Germinal center (tissue), 1 donor: Measurements from ENCODE around the gene ENPEP.

Source experiments
- DNase-seq: peaks from one replicate; pipeline ENCODE4 v3.0.0; 2012; ENCODE audit warnings: mixed read lengths, low spot score

The ENPEP gene

DNA sequence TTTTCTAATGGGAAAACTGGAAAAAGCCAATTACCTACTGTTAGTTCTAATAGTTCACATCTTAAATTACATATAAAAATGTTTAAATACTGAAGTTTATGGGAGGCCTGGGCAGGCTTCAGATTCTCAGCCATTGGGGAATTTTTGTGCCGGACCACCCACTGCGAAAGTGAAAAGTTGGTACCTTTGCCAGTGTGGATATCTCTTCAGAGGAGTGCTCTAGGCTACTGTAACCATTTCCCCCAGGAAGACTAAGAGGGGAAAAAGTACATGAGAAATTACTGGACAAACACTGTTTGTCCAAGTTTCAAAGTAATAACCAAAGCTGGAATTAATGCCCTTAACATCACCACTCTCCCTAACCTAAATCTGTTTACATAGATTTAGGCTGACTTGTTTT lies 126.1 kb downstream of the ENPEP start:
- DNase-seq: no peak

DNA sequence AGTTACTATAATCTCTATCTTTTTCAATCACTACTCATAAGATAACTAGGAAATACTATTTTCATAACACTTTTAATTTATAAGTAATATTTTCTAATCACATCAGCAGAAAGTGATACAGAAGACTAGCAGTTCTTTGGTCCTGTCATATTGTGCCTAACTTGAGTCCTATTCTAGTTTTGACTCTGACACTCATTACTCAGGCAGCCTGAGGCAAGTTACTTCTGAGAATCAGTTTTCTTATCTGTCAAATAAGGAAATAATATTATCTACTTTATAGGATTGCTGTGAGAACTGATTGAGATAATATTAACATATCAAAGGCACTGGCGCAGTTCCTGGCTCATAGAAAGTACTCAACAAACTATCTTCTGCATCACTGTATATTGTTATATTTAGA lies 129.1 kb downstream of the ENPEP start:
- DNase-seq: no peak

DNA sequence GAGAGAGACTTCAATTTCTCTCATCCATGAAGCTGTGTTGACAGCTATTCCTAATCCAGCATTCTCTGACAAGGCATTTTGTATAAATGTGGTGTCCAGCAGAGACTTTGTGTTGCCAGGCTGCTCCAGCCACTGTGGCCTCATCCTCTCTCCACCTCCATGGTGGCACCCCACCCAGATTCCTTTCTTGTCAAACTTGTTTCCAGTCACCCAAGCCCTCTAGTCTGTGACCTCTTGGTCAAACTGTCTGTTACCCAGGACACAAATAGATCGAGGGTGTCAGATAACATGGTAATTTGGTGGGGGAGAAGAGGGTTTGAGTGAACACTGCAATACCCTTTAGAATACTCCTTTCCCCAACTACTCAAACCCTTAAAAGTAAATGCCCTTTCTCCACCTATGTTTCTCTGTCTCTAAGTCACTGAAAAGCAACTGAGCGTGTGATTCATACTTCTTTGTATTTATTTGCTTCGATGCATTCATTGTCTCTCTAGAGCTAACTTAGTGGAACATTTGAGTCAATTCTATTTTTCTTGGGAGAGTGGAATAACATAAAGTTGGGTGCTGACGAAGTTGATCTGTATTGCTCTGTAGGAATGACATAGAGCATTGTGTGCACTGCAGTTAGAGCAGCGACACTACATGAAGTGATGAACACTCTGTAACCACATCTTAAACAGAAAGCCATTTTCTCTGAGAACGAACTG lies 133.2 kb downstream of the ENPEP start:
- no peak for DNase-seq

DNA sequence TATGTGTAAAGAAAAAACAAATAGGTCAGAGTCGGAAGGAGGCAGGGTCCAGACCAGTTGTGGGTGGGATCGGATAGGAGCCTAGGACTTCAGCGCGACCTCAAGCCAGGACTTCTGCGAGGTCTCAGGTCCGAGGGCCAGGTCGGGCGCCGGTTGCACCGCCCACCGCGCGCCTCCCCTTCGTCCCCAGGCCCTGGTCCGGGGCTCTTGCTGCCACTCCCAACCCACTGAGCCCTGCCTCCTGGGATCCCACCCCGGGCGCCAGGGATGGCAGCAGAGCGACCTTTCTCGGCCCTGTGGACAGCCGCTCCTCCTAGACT lies 134.6 kb downstream of the ENPEP start:
- no peak for DNase-seq

DNA sequence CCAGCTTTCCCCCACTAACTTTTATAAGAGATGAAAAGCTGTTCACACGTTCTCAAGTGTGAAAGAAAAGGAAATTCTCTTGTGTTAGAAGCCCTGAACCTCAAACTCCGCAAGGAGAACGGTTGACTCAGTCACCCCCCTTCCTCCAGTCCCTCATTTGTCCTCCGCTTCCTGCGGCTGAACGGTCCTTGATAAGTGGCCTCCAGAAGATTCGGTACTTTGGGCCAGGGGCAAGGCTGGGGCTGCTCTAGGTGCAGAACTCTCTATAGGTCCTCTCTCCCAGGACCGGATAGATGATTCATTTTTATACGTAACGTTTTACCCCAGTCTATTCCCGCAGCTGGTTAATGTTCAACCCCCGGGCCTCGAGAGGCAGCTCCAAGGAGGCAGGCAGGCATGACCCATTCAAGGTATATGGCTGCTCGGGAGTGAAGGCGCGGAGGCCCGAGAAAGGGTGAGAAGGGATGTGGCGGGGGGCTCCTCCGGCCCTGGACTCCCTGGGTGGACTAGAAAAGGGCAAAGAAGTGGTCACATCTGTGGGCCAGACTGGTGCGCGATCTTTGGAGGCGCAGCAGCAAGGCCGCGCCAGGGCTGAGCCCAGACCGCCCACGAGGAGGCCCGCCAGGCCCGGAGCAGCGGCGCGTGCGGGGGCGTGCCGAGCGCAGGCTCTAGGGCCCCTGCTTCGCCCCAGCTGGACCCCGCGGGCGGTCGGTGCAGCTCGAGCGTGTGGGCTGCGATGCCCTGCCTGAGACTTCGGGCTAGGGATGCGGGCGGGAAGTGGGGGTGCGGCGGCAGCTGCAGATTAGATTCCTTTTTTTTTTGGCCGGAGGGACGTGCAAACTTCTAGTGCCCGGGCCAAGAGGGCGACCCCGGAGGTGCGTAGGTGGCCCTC lies 135.2 kb downstream of the ENPEP start:
- DNase-seq: no peak

DNA sequence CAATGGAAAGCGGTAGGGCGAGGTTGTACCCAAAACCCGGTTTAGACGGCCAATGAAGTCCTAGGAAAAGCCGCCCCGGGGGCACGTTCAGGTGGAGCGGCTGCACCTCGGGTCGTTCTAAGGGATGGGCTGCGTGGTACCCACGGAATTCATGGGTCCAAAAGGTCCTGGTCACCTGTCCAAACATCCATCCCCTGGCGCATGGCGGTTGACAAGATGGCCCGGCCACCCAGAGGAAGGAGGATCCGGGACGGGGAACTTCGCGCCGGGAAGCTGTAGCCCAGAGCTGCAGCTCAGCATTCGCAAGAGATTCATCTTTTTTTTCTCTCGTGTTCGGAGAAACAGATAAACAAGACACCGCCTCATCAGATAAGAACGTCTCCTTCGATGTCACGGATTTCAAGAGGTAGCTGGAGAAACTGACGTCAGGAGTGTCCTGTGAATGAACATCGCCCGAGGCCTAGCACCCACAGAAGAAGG lies 136.1 kb downstream of the ENPEP start:
- DNase-seq: no peak

DNA sequence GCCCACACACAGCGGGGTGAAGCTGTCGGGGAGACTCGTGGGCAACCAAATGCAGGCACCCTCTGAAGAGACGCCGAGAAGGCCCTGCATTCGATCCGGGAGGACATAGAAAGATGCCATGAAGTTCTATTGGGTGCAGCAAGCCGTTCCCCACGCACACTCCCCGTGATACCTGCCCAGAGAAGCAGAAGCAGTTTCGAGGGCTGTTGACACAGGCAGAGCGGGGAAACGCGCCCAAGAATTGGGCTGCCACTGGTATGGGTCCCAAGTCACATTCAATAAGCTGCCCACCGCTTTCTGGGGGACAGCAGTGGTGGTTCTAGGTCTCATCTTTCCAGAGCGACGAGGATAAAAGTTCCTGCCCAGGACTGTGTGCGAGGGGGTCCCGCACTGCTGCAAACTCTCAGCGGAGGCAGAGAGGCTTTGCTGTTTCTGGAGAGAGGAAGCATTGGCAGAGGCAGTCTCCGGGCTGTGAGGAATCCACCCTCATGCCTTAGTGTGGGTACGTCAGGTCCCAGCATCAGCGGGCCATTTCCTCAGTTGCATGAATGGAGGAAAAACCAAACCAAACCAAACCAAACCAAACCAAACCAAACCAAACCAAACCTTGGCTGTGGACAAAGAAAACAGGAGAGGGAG lies 136.8 kb downstream of the ENPEP start:
- DNase-seq: no peak

DNA sequence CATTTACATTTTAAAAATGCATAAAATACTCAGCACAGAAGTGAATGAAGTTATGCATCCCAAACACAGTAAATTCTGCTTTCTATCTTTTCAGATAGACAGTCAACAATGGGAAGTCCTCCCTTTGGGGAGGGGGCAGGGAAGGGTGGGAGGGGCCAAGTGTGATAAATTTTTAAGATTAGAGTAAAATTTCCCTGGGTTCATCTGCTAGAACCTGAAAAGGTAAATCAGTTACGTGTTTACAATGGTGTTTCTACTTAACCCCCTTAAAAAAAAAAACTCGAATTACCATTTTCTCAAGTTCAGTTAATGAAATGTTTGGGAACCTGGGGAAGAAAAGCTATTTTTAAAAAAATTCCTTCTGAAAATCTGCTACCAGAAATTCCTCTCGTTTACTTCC lies 137.8 kb downstream of the ENPEP start:
- no peak for DNase-seq

DNA sequence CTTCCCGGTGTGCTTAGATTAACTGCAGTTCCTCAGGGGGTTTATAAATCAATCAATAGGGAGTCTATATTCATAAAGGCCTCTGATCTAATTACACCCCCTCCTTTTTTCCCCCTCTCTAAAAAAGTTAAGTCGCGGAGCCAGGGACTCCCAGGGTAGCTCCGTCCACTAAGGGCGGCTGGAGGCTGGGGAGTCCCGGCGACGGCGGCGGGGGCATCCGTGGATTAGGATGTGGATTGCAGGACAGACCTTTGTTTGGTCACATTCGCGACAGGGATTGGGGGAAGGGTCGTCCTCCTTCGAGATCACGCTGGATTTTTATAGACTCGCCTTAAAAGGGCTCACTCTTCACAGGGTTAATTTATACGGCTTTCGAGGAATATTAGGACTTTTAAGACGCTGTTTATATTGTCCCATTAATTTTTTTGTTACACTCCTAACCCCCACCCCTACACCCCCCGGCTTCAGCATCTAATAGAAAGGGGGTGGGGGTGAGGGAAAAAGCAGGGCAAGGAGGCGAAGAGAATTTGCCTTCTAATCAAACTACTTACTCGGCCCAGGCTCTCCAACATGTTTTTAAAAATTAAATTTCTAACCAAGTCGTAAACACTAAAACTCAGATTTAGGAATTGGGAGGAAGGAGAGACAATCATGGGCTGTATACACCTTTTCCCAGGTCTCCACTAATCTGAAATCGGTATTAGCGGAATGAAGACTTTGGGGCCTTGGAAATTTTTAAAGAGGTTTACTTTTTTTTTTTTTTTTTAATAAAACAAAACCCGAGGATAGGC lies 138.4 kb downstream of the ENPEP start:
- no peak for DNase-seq
